ENCODE data around the gene TBCD.

The TBCD gene

GRCh38 chr17:82840431-82840831 is 88.6 kb downstream of the TBCD start:
- no peak overlapping the region for H3K4me3 ChIP-seq (ENCODE audit: low read length)
- H3K9ac ChIP-seq (ENCODE audit: low read length), result no peak overlapping the region
- H3K4me2 ChIP-seq (ENCODE audit: low read length), result no peak overlapping the region
- H3K27ac ChIP-seq (ENCODE audit: low read length), result no peak overlapping the region
- no peak overlapping the region for H2AFZ ChIP-seq (ENCODE audit: low read depth, low read length)
- no peaks in the 10 kb centered on the region for H3K9me3 ChIP-seq (ENCODE audit: insufficient read depth, low read length)
- H3K79me2 ChIP-seq (ENCODE audit: low read length), result no peaks in the 10 kb centered on the region
- no peaks in the 10 kb centered on the region for H3K36me3 ChIP-seq (replicated peaks; ENCODE audit: low read depth, low read length)
- no peak for TF ChIP-seq EZH2phosphoT487 (IDR thresholded peaks at IDR 0.05; ENCODE audit: low read depth)
- H3K27me3 ChIP-seq (ENCODE audit: low read depth, low read length), result no peaks in the 10 kb centered on the region
- peaks cover 15% of the 10 kb centered on the region for H4K20me1 ChIP-seq (ENCODE audit: insufficient read depth, low read length)
- peaks cover 4% of the 10 kb centered on the region for H3K4me1 ChIP-seq (ENCODE audit: low read length)

- no peaks in the 10 kb centered on the region for H3K27me3 ChIP-seq (ENCODE audit: low read depth, low read length)
- H3K4me3 ChIP-seq (ENCODE audit: low read length), result no peak overlapping the region
- H3K79me2 ChIP-seq (ENCODE audit: low read length), result no peaks in the 10 kb centered on the region
- no peak for TF ChIP-seq EZH2phosphoT487 (IDR thresholded peaks at IDR 0.05; ENCODE audit: low read depth)
- TF ChIP-seq, protein P1, sequence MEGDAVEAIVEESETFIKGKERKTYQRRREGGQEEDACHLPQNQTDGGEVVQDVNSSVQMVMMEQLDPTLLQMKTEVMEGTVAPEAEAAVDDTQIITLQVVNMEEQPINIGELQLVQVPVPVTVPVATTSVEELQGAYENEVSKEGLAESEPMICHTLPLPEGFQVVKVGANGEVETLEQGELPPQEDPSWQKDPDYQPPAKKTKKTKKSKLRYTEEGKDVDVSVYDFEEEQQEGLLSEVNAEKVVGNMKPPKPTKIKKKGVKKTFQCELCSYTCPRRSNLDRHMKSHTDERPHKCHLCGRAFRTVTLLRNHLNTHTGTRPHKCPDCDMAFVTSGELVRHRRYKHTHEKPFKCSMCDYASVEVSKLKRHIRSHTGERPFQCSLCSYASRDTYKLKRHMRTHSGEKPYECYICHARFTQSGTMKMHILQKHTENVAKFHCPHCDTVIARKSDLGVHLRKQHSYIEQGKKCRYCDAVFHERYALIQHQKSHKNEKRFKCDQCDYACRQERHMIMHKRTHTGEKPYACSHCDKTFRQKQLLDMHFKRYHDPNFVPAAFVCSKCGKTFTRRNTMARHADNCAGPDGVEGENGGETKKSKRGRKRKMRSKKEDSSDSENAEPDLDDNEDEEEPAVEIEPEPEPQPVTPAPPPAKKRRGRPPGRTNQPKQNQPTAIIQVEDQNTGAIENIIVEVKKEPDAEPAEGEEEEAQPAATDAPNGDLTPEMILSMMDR (IDR thresholded peaks at IDR 0.05; ENCODE audit: low read depth, low read length), result no peak
- peaks cover 20% of the 10 kb centered on the region for H4K20me1 ChIP-seq (ENCODE audit: insufficient read depth, low read length)
- H3K9ac ChIP-seq (ENCODE audit: low read length), result no peak overlapping the region
- H3K27ac ChIP-seq (ENCODE audit: low read length), result no peak overlapping the region
- H2AFZ ChIP-seq (ENCODE audit: low read depth, low read length), result no peak overlapping the region
- no peaks in the 10 kb centered on the region for H3K36me3 ChIP-seq (replicated peaks; ENCODE audit: low read depth, low read length)
- H3K4me1 ChIP-seq (ENCODE audit: low read length), result peaks cover 4% of the 10 kb centered on the region
- no peak overlapping the region for H3K4me2 ChIP-seq (ENCODE audit: low read length)
- H3K9me3 ChIP-seq (ENCODE audit: insufficient read depth, low read length), result no peaks in the 10 kb centered on the region
Observed at GRCh38 chr17:82841921-82842596, 90.2 kb downstream of the TBCD start.

- TF ChIP-seq EZH2phosphoT487 (IDR thresholded peaks at IDR 0.05; ENCODE audit: low read depth), result no peak
- TF ChIP-seq, protein P1 (IDR thresholded peaks at IDR 0.05; ENCODE audit: low read depth, low read length), result no peak
- Histone ChIP-seq H3K27ac (ENCODE audit: low read length) (no peak overlapping the region), H3K4me2 (ENCODE audit: low read length) (no peak overlapping the region), H3K79me2 (ENCODE audit: low read length) (no peaks in the 10 kb centered on the region), H3K4me1 (ENCODE audit: low read length) (peaks cover 5% of the 10 kb centered on the region), H3K36me3 (replicated peaks; ENCODE audit: low read depth, low read length) (no peaks in the 10 kb centered on the region), H3K9ac (ENCODE audit: low read length) (no peak overlapping the region), H4K20me1 (ENCODE audit: insufficient read depth, low read length) (peaks cover 35% of the 10 kb centered on the region), H3K9me3 (ENCODE audit: insufficient read depth, low read length) (no peaks in the 10 kb centered on the region), H2AFZ (ENCODE audit: low read depth, low read length) (no peak overlapping the region), H3K4me3 (ENCODE audit: low read length) (no peak overlapping the region), H3K27me3 (ENCODE audit: low read depth, low read length) (no peaks in the 10 kb centered on the region)
Observed at GRCh38 chr17:82843904-82844680, 92.2 kb downstream of the TBCD start.

- peaks cover 42% of the 10 kb centered on the region for H4K20me1 ChIP-seq (ENCODE audit: insufficient read depth, low read length)
- H3K4me1 ChIP-seq (ENCODE audit: low read length), result peaks cover 12% of the 10 kb centered on the region
- H3K9ac ChIP-seq (ENCODE audit: low read length), result no peak overlapping the region
- H2AFZ ChIP-seq (ENCODE audit: low read depth, low read length), result no peak overlapping the region
- H3K4me2 ChIP-seq (ENCODE audit: low read length), result no peak overlapping the region
- no peak overlapping the region for H3K27ac ChIP-seq (ENCODE audit: low read length)
- no peak overlapping the region for H3K4me3 ChIP-seq (ENCODE audit: low read length)
- no peaks in the 10 kb centered on the region for H3K9me3 ChIP-seq (ENCODE audit: insufficient read depth, low read length)
- H3K36me3 ChIP-seq (replicated peaks; ENCODE audit: low read depth, low read length), result peaks cover 2% of the 10 kb centered on the region
- TF ChIP-seq, protein P1 (IDR thresholded peaks at IDR 0.05; ENCODE audit: low read depth, low read length), result no peak
- TF ChIP-seq EZH2phosphoT487 (IDR thresholded peaks at IDR 0.05; ENCODE audit: low read depth), result no peak
- H3K79me2 ChIP-seq (ENCODE audit: low read length), result no peaks in the 10 kb centered on the region
- no peaks in the 10 kb centered on the region for H3K27me3 ChIP-seq (ENCODE audit: low read depth, low read length)
Observed at GRCh38 chr17:82844796-82845162, 92.9 kb downstream of the TBCD start.

All from OCI-LY3 (cell line).